ENCODE results near the gene MLC1.

The MLC1 gene

DNA sequence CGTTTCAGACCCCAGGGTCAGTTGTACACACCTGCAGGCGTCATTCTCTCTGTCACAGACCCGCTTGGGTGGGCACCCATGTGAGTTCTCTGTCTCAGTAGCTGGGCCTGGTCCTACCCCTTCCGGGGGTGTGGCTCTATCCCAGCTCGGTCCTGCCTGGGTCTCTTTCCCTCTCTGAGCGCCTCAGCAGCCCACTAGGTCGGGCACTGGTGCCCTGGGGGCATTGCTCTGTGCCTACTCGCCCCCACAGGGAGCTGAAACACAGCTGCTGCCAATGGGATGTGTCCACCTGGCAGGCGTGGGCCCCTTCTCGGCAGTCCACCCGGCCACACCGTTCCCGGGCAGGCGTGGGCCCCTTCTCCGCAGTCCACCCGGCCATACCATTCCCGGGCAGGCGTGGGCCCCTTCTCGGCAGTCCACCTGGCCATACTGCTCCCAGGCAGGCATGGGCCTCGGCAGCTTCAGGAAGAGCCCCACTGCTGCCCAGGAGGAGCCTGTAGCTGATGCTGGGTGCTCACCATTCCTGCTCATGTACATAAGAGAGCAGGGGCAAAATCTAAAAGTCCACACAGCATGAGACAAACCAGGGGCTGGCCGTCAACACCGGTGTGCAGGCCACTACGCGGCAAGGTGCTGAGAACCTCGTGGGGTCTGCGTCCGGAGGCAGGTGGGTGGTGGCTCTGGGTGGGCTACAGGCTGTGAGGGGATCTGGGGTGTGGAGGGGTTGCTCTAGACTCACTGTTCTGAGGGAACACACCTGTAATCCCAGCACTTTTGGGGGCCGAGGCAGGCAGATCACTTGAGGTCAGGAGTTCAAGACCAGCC, 12.3 kb downstream of the MLC1 start:
- Histone ChIP-seq H4K8ac (ENCODE audit: low read length) (no peak overlapping the region), H3K36me3 (ENCODE audit: control insufficient read depth in 1 of 2, insufficient read depth in 2 of 2, low read depth in 1 of 2, low read length in 2 of 2) (no peaks in the 10 kb centered on the region), H3K9me3 (ENCODE audit: control insufficient read depth, low read length) (no peaks in the 10 kb centered on the region), H3K23ac (ENCODE audit: low read length in 2 of 2) (peak overlapping the region in 1 of 2 experiments; percentile 46), H2BK120ac (ENCODE audit: low read depth, low read length) (no peak overlapping the region), H3K27ac (ENCODE audit: low read length, poor library complexity, severe bottlenecking) (no peak overlapping the region), H3K4me2 (ENCODE audit: low read length, poor library complexity, severe bottlenecking) (no peak overlapping the region), H3K9ac (ENCODE audit: low read length) (no peak overlapping the region), H2AK5ac (ENCODE audit: low read length, severe bottlenecking) (no peak overlapping the region), H3K27me3 (ENCODE audit: control insufficient read depth in 1 of 2, insufficient read depth in 1 of 2, low read length in 2 of 2) (peaks cover 0 to 24% of the 10 kb centered on the region in 2 experiments), H4K91ac (ENCODE audit: low read length) (no peak overlapping the region), H3K4me1 (ENCODE audit: control insufficient read depth, insufficient read depth, low read depth, low read length) (no peaks in the 10 kb centered on the region), H2BK12ac (ENCODE audit: low read length in 2 of 2) (no peak overlapping the region), H3K4me3 (ENCODE audit: insufficient read depth in 1 of 2, low read depth in 1 of 2, low read length in 2 of 2) (no peak overlapping the region), H3K79me1 (replicated peaks; ENCODE audit: low read length, poor library complexity, severe bottlenecking) (no peaks in the 10 kb centered on the region), H2AFZ (ENCODE audit: low read depth, low read length) (no peak overlapping the region), H3K18ac (ENCODE audit: low read depth in 1 of 2, low read length in 2 of 2) (no peak overlapping the region), H3K14ac (ENCODE audit: low read length in 2 of 2) (no peak overlapping the region), H2BK5ac (ENCODE audit: low read depth, low read length, poor library complexity, severe bottlenecking) (no peak overlapping the region), H3K4ac (ENCODE audit: low read depth in 1 of 2, low read length in 2 of 2) (no peak overlapping the region), H2BK15ac (ENCODE audit: low read depth, poor library complexity, severe bottlenecking) (no peak overlapping the region)
- DNase-seq: no peak
- WGBS: 89% methylated on average over 28 of the region's 28 CpGs

DNA sequence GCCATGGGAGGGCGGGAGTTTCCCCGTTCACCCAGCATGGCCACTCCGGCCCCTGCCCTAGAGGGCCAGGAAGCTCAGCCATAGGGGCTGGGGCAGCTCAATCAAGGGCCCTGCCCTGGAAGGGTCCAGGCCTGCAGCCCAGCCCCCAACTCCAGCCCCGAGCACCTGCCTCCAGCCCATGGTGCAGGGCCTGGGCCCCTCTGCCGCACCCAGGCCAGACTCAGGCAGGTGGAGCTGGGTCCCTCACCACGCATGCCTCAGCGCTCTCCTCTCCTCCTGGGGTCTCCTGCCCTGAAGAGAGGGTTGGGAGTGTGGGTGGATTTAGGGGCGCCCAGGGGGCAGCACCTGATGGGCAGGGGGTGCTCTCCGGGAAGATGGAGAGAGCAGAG, 13.1 kb downstream of the MLC1 start:
- Histone ChIP-seq H3K4me3 (ENCODE audit: insufficient read depth in 1 of 2, low read depth in 1 of 2, low read length in 2 of 2) (peak overlapping the region in 1 of 2 experiments; percentile 0), H2BK12ac (ENCODE audit: low read length in 2 of 2) (no peak overlapping the region), H3K23ac (ENCODE audit: low read length in 2 of 2) (no peak overlapping the region), H2AK5ac (ENCODE audit: low read length, severe bottlenecking) (no peak overlapping the region), H2BK5ac (ENCODE audit: low read depth, low read length, poor library complexity, severe bottlenecking) (no peak overlapping the region), H4K8ac (ENCODE audit: low read length) (no peak overlapping the region), H3K4me1 (ENCODE audit: control insufficient read depth, insufficient read depth, low read depth, low read length) (no peaks in the 10 kb centered on the region), H3K27ac (ENCODE audit: low read length, poor library complexity, severe bottlenecking) (no peak overlapping the region), H2AFZ (ENCODE audit: low read depth, low read length) (no peak overlapping the region), H3K14ac (ENCODE audit: low read length in 2 of 2) (no peak overlapping the region), H4K91ac (ENCODE audit: low read length) (peak overlapping the region; percentile 13), H3K9ac (ENCODE audit: low read length) (no peak overlapping the region), H3K18ac (ENCODE audit: low read depth in 1 of 2, low read length in 2 of 2) (no peak overlapping the region), H3K9me3 (ENCODE audit: control insufficient read depth, low read length) (no peaks in the 10 kb centered on the region), H3K27me3 (ENCODE audit: control insufficient read depth in 1 of 2, insufficient read depth in 1 of 2, low read length in 2 of 2) (peaks cover 0 to 22% of the 10 kb centered on the region in 2 experiments), H2BK120ac (ENCODE audit: low read depth, low read length) (no peak overlapping the region), H3K79me1 (replicated peaks; ENCODE audit: low read length, poor library complexity, severe bottlenecking) (no peaks in the 10 kb centered on the region), H3K4me2 (ENCODE audit: low read length, poor library complexity, severe bottlenecking) (no peak overlapping the region), H3K4ac (ENCODE audit: low read depth in 1 of 2, low read length in 2 of 2) (no peak overlapping the region), H2BK15ac (ENCODE audit: low read depth, poor library complexity, severe bottlenecking) (no peak overlapping the region), H3K36me3 (ENCODE audit: control insufficient read depth in 1 of 2, insufficient read depth in 2 of 2, low read depth in 1 of 2, low read length in 2 of 2) (no peaks in the 10 kb centered on the region)
- 84% methylated on average over 9 of the region's 9 CpGs for WGBS
- no peak for DNase-seq

DNA sequence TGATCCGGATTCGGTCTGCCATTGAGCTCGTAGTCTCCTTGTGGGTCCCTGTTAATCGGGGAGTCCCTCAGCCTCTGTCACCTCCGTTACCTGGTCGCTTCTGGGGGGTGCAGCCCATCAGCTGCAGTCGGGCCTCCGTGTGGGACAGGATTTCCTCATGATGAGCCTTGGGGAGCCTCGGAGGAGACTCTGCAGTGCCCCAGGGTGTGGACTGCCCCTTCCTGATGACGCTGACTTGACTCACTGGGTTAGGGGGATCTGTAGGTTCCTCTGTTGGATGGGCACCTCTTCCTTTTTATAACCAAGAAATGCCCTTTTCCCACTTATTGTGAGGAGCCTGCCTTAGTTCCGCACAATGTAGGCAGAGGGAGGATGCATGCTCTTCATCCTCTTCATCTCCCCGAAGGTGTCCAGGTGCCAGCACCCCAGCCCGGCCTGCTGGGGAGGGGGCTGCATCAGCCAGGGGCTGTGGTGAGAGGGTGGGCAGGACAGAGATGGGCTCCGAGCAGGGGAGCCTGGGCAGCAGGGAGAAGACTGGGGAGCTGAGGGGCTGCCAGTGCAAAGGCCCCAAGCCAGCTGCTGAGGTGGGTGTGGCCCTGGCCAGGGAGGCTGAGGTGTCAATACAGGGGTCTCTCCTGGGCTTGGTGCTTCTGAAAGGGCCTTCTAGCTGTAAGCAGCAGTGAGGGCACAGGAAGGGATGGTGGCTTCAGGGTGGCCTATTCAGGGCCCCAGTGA, 13.6 kb downstream of the MLC1 start:
- no peak overlapping the region for H4K91ac ChIP-seq (ENCODE audit: low read length)
- H2AK5ac ChIP-seq (ENCODE audit: low read length, severe bottlenecking): no peak overlapping the region
- H3K4ac ChIP-seq (ENCODE audit: low read depth in 1 of 2, low read length in 2 of 2): no peak overlapping the region
- no peaks in the 10 kb centered on the region for H3K9me3 ChIP-seq (ENCODE audit: control insufficient read depth, low read length)
- H3K18ac ChIP-seq (ENCODE audit: low read depth in 1 of 2, low read length in 2 of 2): no peak overlapping the region
- no peaks in the 10 kb centered on the region for H3K36me3 ChIP-seq (ENCODE audit: control insufficient read depth in 1 of 2, insufficient read depth in 2 of 2, low read depth in 1 of 2, low read length in 2 of 2)
- H2BK15ac ChIP-seq (ENCODE audit: low read depth, poor library complexity, severe bottlenecking): no peak overlapping the region
- H2AFZ ChIP-seq (ENCODE audit: low read depth, low read length): no peak overlapping the region
- no peak overlapping the region for H2BK12ac ChIP-seq (ENCODE audit: low read length in 2 of 2)
- 87% methylated on average over 13 of the region's 14 CpGs for WGBS
- DNase-seq: no peak
- H3K4me2 ChIP-seq (ENCODE audit: low read length, poor library complexity, severe bottlenecking): no peak overlapping the region
- no peak overlapping the region for H3K23ac ChIP-seq (ENCODE audit: low read length in 2 of 2)
- H2BK120ac ChIP-seq (ENCODE audit: low read depth, low read length): no peak overlapping the region
- no peak overlapping the region for H2BK5ac ChIP-seq (ENCODE audit: low read depth, low read length, poor library complexity, severe bottlenecking)
- H3K14ac ChIP-seq (ENCODE audit: low read length in 2 of 2): no peak overlapping the region
- H3K27ac ChIP-seq (ENCODE audit: low read length, poor library complexity, severe bottlenecking): no peak overlapping the region
- no peak overlapping the region for H4K8ac ChIP-seq (ENCODE audit: low read length)
- H3K4me3 ChIP-seq (ENCODE audit: insufficient read depth in 1 of 2, low read depth in 1 of 2, low read length in 2 of 2): no peak overlapping the region
- H3K4me1 ChIP-seq (ENCODE audit: control insufficient read depth, insufficient read depth, low read depth, low read length): no peaks in the 10 kb centered on the region
- H3K9ac ChIP-seq (ENCODE audit: low read length): no peak overlapping the region
- H3K79me1 ChIP-seq (replicated peaks; ENCODE audit: low read length, poor library complexity, severe bottlenecking): no peaks in the 10 kb centered on the region
- H3K27me3 ChIP-seq (ENCODE audit: control insufficient read depth in 1 of 2, insufficient read depth in 1 of 2, low read length in 2 of 2): peaks cover 0 to 20% of the 10 kb centered on the region in 2 experiments

DNA sequence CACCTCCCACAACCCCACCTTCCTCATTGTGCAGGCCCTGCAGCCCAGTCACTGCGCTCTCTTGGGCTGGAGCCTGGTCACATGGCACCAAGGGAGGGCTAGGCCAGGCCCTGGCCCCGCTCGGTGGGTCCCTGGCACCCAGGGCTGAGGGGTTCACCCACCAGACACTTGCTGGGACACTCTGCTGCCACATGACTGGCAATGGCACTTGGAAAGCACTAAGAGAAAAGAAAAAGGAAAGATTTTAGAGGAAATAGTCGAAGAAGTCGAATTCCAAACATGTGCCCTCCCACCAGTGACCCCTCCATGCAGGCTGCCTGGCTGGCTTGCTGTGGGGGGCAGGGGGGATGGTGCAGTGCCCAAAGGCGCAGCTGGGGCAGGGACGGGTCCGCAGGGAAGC, 14.9 kb downstream of the MLC1 start:
- no peaks in the 10 kb centered on the region for H3K4me1 ChIP-seq (ENCODE audit: control insufficient read depth, insufficient read depth, low read depth, low read length)
- H2AFZ ChIP-seq (ENCODE audit: low read depth, low read length): no peak overlapping the region
- no peaks in the 10 kb centered on the region for H3K36me3 ChIP-seq (ENCODE audit: control insufficient read depth in 1 of 2, insufficient read depth in 2 of 2, low read depth in 1 of 2, low read length in 2 of 2)

More for the DNA sequence above, 14.9 kb downstream of the MLC1 start:
- Histone ChIP-seq H3K18ac (ENCODE audit: low read depth in 1 of 2, low read length in 2 of 2) (no peak overlapping the region), H3K27me3 (ENCODE audit: control insufficient read depth in 1 of 2, insufficient read depth in 1 of 2, low read length in 2 of 2) (peaks cover 6 to 20% of the 10 kb centered on the region in 2 experiments), H4K91ac (ENCODE audit: low read length) (no peak overlapping the region), H3K27ac (ENCODE audit: low read length, poor library complexity, severe bottlenecking) (no peak overlapping the region), H3K4me2 (ENCODE audit: low read length, poor library complexity, severe bottlenecking) (no peak overlapping the region), H3K9me3 (ENCODE audit: control insufficient read depth, low read length) (no peaks in the 10 kb centered on the region), H3K4ac (ENCODE audit: low read depth in 1 of 2, low read length in 2 of 2) (no peak overlapping the region), H2BK5ac (ENCODE audit: low read depth, low read length, poor library complexity, severe bottlenecking) (no peak overlapping the region), H3K4me3 (ENCODE audit: insufficient read depth in 1 of 2, low read depth in 1 of 2, low read length in 2 of 2) (no peak overlapping the region), H2BK12ac (ENCODE audit: low read length in 2 of 2) (no peak overlapping the region), H2BK120ac (ENCODE audit: low read depth, low read length) (no peak overlapping the region), H3K79me1 (replicated peaks; ENCODE audit: low read length, poor library complexity, severe bottlenecking) (no peaks in the 10 kb centered on the region), H3K14ac (ENCODE audit: low read length in 2 of 2) (peak overlapping the region in 1 of 2 experiments; percentile 61), H2BK15ac (ENCODE audit: low read depth, poor library complexity, severe bottlenecking) (no peak overlapping the region), H3K23ac (ENCODE audit: low read length in 2 of 2) (no peak overlapping the region), H2AK5ac (ENCODE audit: low read length, severe bottlenecking) (no peak overlapping the region), H4K8ac (ENCODE audit: low read length) (peak overlapping the region; percentile 69), H3K9ac (ENCODE audit: low read length) (no peak overlapping the region)
- 90% methylated on average over 8 of the region's 8 CpGs for WGBS
- DNase-seq: no peak

Data from mesenchymal stem cell (in vitro differentiated cells and primary cell).